HG02798 (cell line): Measurements from ENCODE around the gene FAM234A.
A peak's percentile ranks its signal among the peaks of the same experiment; 100 is the strongest.
"Not testable (repeated sequence)": the region's sequence is repeated elsewhere in the genome, so short reads cannot be mapped to it uniquely, and the experiment has no call there.

Source experiments
- ATAC-seq: cut with Tn5 transposase; IDR thresholded peaks from one replicate; pipeline ENCODE4 v1.9.1; 2021; ENCODE audit warnings: mild to moderate bottlenecking; ENCODE audit not compliant: unreplicated experiment, poor library complexity

FAM234A gene

GRCh38 chr16:234468-235305 lies at the start of gene FAM234A:
FAM234A (plus strand) TSS chr16:234821; CDS start chr16:254414, 19,593 bp downstream.
- peak; percentile 90 for ATAC-seq

GRCh38 chr16:185213-185612 lies 49.4 kb upstream of the FAM234A start:
- ATAC-seq = no peak

- no peak for ATAC-seq
These were observed 48.9 kb upstream of the FAM234A start for GRCh38 chr16:185691-186090.

GRCh38 chr16:187330-187729 lies 47.3 kb upstream of the FAM234A start:
- no peak for ATAC-seq

- ATAC-seq = no peak
These were observed 45.9 kb upstream of the FAM234A start for GRCh38 chr16:188674-189073.

- no peak for ATAC-seq
These were observed 44.9 kb upstream of the FAM234A start for GRCh38 chr16:189604-190186.

- ATAC-seq = no peak
These were observed 42.8 kb upstream of the FAM234A start for GRCh38 chr16:191831-192230.

GRCh38 chr16:192686-193085 lies 41.9 kb upstream of the FAM234A start:
- ATAC-seq = no peak

- ATAC-seq = no peak
These were observed 41.2 kb upstream of the FAM234A start for GRCh38 chr16:193441-193840.

- no peak for ATAC-seq
These were observed 40.1 kb upstream of the FAM234A start for GRCh38 chr16:194516-194915.

- ATAC-seq = no peak
These were observed 34.2 kb upstream of the FAM234A start for GRCh38 chr16:200388-200787.

GRCh38 chr16:203246-203645 lies 31.4 kb upstream of the FAM234A start:
- ATAC-seq = no peak

GRCh38 chr16:204046-204445 lies 30.6 kb upstream of the FAM234A start:
- not testable (repeated sequence) for ATAC-seq

GRCh38 chr16:209359-209758 lies 25.3 kb upstream of the FAM234A start:
- not testable (repeated sequence) for ATAC-seq

GRCh38 chr16:211631-212180 lies 22.9 kb upstream of the FAM234A start:
- ATAC-seq = not testable (repeated sequence)

GRCh38 chr16:212999-213398 lies 21.6 kb upstream of the FAM234A start:
- no peak for ATAC-seq

GRCh38 chr16:220021-220420 lies 14.6 kb upstream of the FAM234A start:
- no peak for ATAC-seq

GRCh38 chr16:228151-228851 lies 6.3 kb upstream of the FAM234A start:
- ATAC-seq = no peak

GRCh38 chr16:228852-229730 lies 5.5 kb upstream of the FAM234A start, which contains the start of gene LUC7L:
LUC7L (minus strand) TSS chr16:229449; CDS start chr16:229339, 110 bp downstream.
- peak; percentile 87 for ATAC-seq

- no peak for ATAC-seq
These were observed 4.8 kb upstream of the FAM234A start for GRCh38 chr16:229731-230281.
